HL-60 (cell line): ENCODE measurements around the gene MRPL17.
A peak's percentile ranks its signal among the peaks of the same experiment; 100 is the strongest.
"Not testable (repeated sequence)": the region's sequence is repeated elsewhere in the genome, so short reads cannot be mapped to it uniquely, and the experiment has no call there.

Experiments used
- DNase-seq, 2 experiments: peaks; one replicate each; pipeline ENCODE4 v3.0.0-alpha.2; 2010 to 2020; ENCODE audit warnings: low read depth in 1 of 2, low spot score in 1 of 2
- H3K27ac ChIP-seq: fragments of 250-450 bp; sonication (Bioruptor Pico); replicated peaks from 2 replicates; pipeline ENCODE4 v1.5.1; 2020; ENCODE audit warnings: mild to moderate bottlenecking, moderate library complexity
- H3K27me3 ChIP-seq: fragments of 250-450 bp; sonication (Bioruptor Pico); 2 replicates; pipeline ENCODE4 v1.5.1; 2021; ENCODE audit warnings: mild to moderate bottlenecking, moderate library complexity; ENCODE audit not compliant: insufficient read depth, poor library complexity, severe bottlenecking
- H3K4me3 ChIP-seq: replicated peaks from 2 replicates; pipeline ENCODE4 v1.5.1; 2011; ENCODE audit warnings: mild to moderate bottlenecking, control low read depth, low read length; ENCODE audit not compliant: insufficient read depth
- CTCF ChIP-seq: IDR thresholded peaks from one replicate; pipeline ENCODE4 v1.5.1; 2011; ENCODE audit warnings: low read length, control low read depth, inconsistent platforms; ENCODE audit not compliant: insufficient read depth
- GABPA ChIP-seq: IDR thresholded peaks from 2 replicates; pipeline ENCODE4 v1.6.1; 2012; ENCODE audit warnings: low read depth
- POLR2AphosphoS5 ChIP-seq: IDR thresholded peaks from 2 replicates; pipeline ENCODE4 v1.6.1; 2012; ENCODE audit warnings: low read depth
- REST ChIP-seq: IDR thresholded peaks from 2 replicates; pipeline ENCODE4 v1.6.1; 2012; ENCODE audit warnings: low read depth; ENCODE audit not compliant: insufficient replicate concordance
- SPI1 ChIP-seq: IDR thresholded peaks from 2 replicates; pipeline ENCODE4 v1.6.1; 2012; ENCODE audit warnings: low read depth, mild to moderate bottlenecking, borderline replicate concordance

The MRPL17 gene

GRCh38 chr11:6703247-6704063 is 20.3 kb upstream of the MRPL17 start:
- DNase-seq, result peak; percentile 51 to 89
- no peaks in the 10 kb centered on the region for H3K27me3 ChIP-seq

GRCh38 chr11:6701955-6702354 is 18.8 kb upstream of the MRPL17 start:
- DNase-seq, H3K4me3 ChIP-seq: not testable (repeated sequence)

More at GRCh38 chr11:6703247-6704063, 20.3 kb upstream of the MRPL17 start:
- Histone ChIP-seq H3K27ac (no peak overlapping the region), H3K4me3 (no peak overlapping the region)
- TF ChIP-seq SPI1, result peak; percentile 68; the same call in 1 of the 2 replicates
- no peak for TF ChIP-seq GABPA
- TF ChIP-seq REST, result no peak
- no peak for TF ChIP-seq POLR2AphosphoS5
- peak; percentile 87 for TF ChIP-seq CTCF

GRCh38 chr11:6695377-6695776 is 12.2 kb upstream of the MRPL17 start:
- H3K27ac ChIP-seq, result no peak overlapping the region
- no peak for TF ChIP-seq CTCF

More at GRCh38 chr11:6701955-6702354, 18.8 kb upstream of the MRPL17 start:
- not testable (repeated sequence) for H3K27ac ChIP-seq, H3K27me3 ChIP-seq

GRCh38 chr11:6694229-6694535 is 11.0 kb upstream of the MRPL17 start:
- TF ChIP-seq GABPA (no peak), CTCF (no peak), SPI1 (no peak), POLR2AphosphoS5 (no peak), REST (no peak)
- no peak overlapping the region for H3K4me3 ChIP-seq
- H3K27me3 ChIP-seq, result no peaks in the 10 kb centered on the region
- no peak for DNase-seq
- H3K27ac ChIP-seq, result no peak overlapping the region

More at GRCh38 chr11:6695377-6695776, 12.2 kb upstream of the MRPL17 start:
- H3K27me3 ChIP-seq, result no peaks in the 10 kb centered on the region
- no peak overlapping the region for H3K4me3 ChIP-seq
- no peak for DNase-seq
